ENCODE data around the gene TSC1. TPM values are rescaled to one million over a fixed set of nuclear protein-coding genes. Genes with fewer than 3 reads are reported as not detected.

Gene TSC1
- total RNA-seq, 1 experiment from 2014 or later = 59.2 TPM

GRCh38 chr9:132914924-132915323 is 29.5 kb downstream of the TSC1 start:
- no peaks in the 10 kb centered on the region for H3K4me1 ChIP-seq (ENCODE audit: low read length)
- H3K36me3 ChIP-seq (ENCODE audit: insufficient read depth, low read length) = peaks cover 38% of the 10 kb centered on the region
- no peaks in the 10 kb centered on the region for H3K9me2 ChIP-seq (replicated peaks; ENCODE audit: insufficient read depth, low read length)
- no peak overlapping the region for H3K4me3 ChIP-seq (ENCODE audit: low read length)
- H2AFZ ChIP-seq (ENCODE audit: low read length) = no peak overlapping the region
- no peak overlapping the region for H3K9ac ChIP-seq (ENCODE audit: low read length)
- no peaks in the 10 kb centered on the region for H3K9me3 ChIP-seq (ENCODE audit: low read length)
- H3K4me2 ChIP-seq (ENCODE audit: low read depth, low read length, poor library complexity, severe bottlenecking) = no peak overlapping the region
- no peaks in the 10 kb centered on the region for H3K27me3 ChIP-seq (ENCODE audit: low read length)
- H4K20me1 ChIP-seq (ENCODE audit: insufficient read depth, low read depth, low read length) = no peaks in the 10 kb centered on the region
- no peak overlapping the region for H3K27ac ChIP-seq (ENCODE audit: low read length)
- H3K79me2 ChIP-seq (ENCODE audit: low read length) = no peaks in the 10 kb centered on the region
- no peak for DNase-seq

GRCh38 chr9:132912131-132912530 is 32.3 kb downstream of the TSC1 start:
- Histone ChIP-seq H3K4me1 (ENCODE audit: low read length) (no peaks in the 10 kb centered on the region), H3K79me2 (ENCODE audit: low read length) (no peaks in the 10 kb centered on the region)
- no peak for DNase-seq

GRCh38 chr9:132910376-132910775 is 34.0 kb downstream of the TSC1 start:
- no peaks in the 10 kb centered on the region for H4K20me1 ChIP-seq (ENCODE audit: insufficient read depth, low read depth, low read length)
- DNase-seq = no peak
- no peaks in the 10 kb centered on the region for H3K27me3 ChIP-seq (ENCODE audit: low read length)
- no peak overlapping the region for H3K9ac ChIP-seq (ENCODE audit: low read length)
- no peaks in the 10 kb centered on the region for H3K4me1 ChIP-seq (ENCODE audit: low read length)
- no peaks in the 10 kb centered on the region for H3K79me2 ChIP-seq (ENCODE audit: low read length)
- H3K4me2 ChIP-seq (ENCODE audit: low read depth, low read length, poor library complexity, severe bottlenecking) = no peak overlapping the region
- H3K9me2 ChIP-seq (replicated peaks; ENCODE audit: insufficient read depth, low read length) = no peaks in the 10 kb centered on the region
- H3K36me3 ChIP-seq (ENCODE audit: insufficient read depth, low read length) = peaks cover 16% of the 10 kb centered on the region; the same call in 1 of the 2 replicates
- no peak overlapping the region for H2AFZ ChIP-seq (ENCODE audit: low read length)
- H3K9me3 ChIP-seq (ENCODE audit: low read length) = no peaks in the 10 kb centered on the region
- no peak overlapping the region for H3K27ac ChIP-seq (ENCODE audit: low read length)
- no peak overlapping the region for H3K4me3 ChIP-seq (ENCODE audit: low read length)

More at GRCh38 chr9:132912131-132912530, 32.3 kb downstream of the TSC1 start:
- H3K9me3 ChIP-seq (ENCODE audit: low read length) = no peaks in the 10 kb centered on the region
- H3K9me2 ChIP-seq (replicated peaks; ENCODE audit: insufficient read depth, low read length) = no peaks in the 10 kb centered on the region
- H4K20me1 ChIP-seq (ENCODE audit: insufficient read depth, low read depth, low read length) = no peaks in the 10 kb centered on the region
- no peak overlapping the region for H3K27ac ChIP-seq (ENCODE audit: low read length)
- no peaks in the 10 kb centered on the region for H3K27me3 ChIP-seq (ENCODE audit: low read length)
- H2AFZ ChIP-seq (ENCODE audit: low read length) = no peak overlapping the region
- no peak overlapping the region for H3K9ac ChIP-seq (ENCODE audit: low read length)
- no peak overlapping the region for H3K4me2 ChIP-seq (ENCODE audit: low read depth, low read length, poor library complexity, severe bottlenecking)
- no peak overlapping the region for H3K4me3 ChIP-seq (ENCODE audit: low read length)
- H3K36me3 ChIP-seq (ENCODE audit: insufficient read depth, low read length) = peaks cover 28% of the 10 kb centered on the region; the same call in 1 of the 2 replicates

- H3K27me3 ChIP-seq (ENCODE audit: low read length) = no peaks in the 10 kb centered on the region
- H4K20me1 ChIP-seq (ENCODE audit: insufficient read depth, low read depth, low read length) = no peaks in the 10 kb centered on the region
- H2AFZ ChIP-seq (ENCODE audit: low read length) = no peak overlapping the region
- no peak overlapping the region for H3K4me3 ChIP-seq (ENCODE audit: low read length)
- peaks cover 15% of the 10 kb centered on the region; the same call in 1 of the 2 replicates for H3K36me3 ChIP-seq (ENCODE audit: insufficient read depth, low read length)
- H3K4me2 ChIP-seq (ENCODE audit: low read depth, low read length, poor library complexity, severe bottlenecking) = no peak overlapping the region
- no peak for DNase-seq
- H3K9ac ChIP-seq (ENCODE audit: low read length) = no peak overlapping the region
- no peak overlapping the region for H3K27ac ChIP-seq (ENCODE audit: low read length)
- H3K79me2 ChIP-seq (ENCODE audit: low read length) = no peaks in the 10 kb centered on the region
- H3K4me1 ChIP-seq (ENCODE audit: low read length) = no peaks in the 10 kb centered on the region
- H3K9me2 ChIP-seq (replicated peaks; ENCODE audit: insufficient read depth, low read length) = no peaks in the 10 kb centered on the region
- no peaks in the 10 kb centered on the region for H3K9me3 ChIP-seq (ENCODE audit: low read length)
Measured at GRCh38 chr9:132909311-132909710, 35.1 kb downstream of the TSC1 start.

GRCh38 chr9:132908635-132909034 is 35.8 kb downstream of the TSC1 start:
- H3K9me2 ChIP-seq (replicated peaks; ENCODE audit: insufficient read depth, low read length) = no peaks in the 10 kb centered on the region
- peaks cover 15% of the 10 kb centered on the region; the same call in 1 of the 2 replicates for H3K36me3 ChIP-seq (ENCODE audit: insufficient read depth, low read length)

GRCh38 chr9:132905726-132906125 is 38.7 kb downstream of the TSC1 start:
- peaks cover 12% of the 10 kb centered on the region for H3K4me1 ChIP-seq (ENCODE audit: low read length)
- H4K20me1 ChIP-seq (ENCODE audit: insufficient read depth, low read depth, low read length) = no peaks in the 10 kb centered on the region
- H3K79me2 ChIP-seq (ENCODE audit: low read length) = no peaks in the 10 kb centered on the region
- no peaks in the 10 kb centered on the region for H3K9me2 ChIP-seq (replicated peaks; ENCODE audit: insufficient read depth, low read length)
- H3K27ac ChIP-seq (ENCODE audit: low read length) = no peak overlapping the region
- no peak overlapping the region for H3K4me3 ChIP-seq (ENCODE audit: low read length)
- H3K27me3 ChIP-seq (ENCODE audit: low read length) = no peaks in the 10 kb centered on the region
- DNase-seq = no peak
- peaks cover 14% of the 10 kb centered on the region for H3K36me3 ChIP-seq (ENCODE audit: insufficient read depth, low read length)
- H3K9me3 ChIP-seq (ENCODE audit: low read length) = no peaks in the 10 kb centered on the region
- no peak overlapping the region for H3K4me2 ChIP-seq (ENCODE audit: low read depth, low read length, poor library complexity, severe bottlenecking)
- H3K9ac ChIP-seq (ENCODE audit: low read length) = no peak overlapping the region
- H2AFZ ChIP-seq (ENCODE audit: low read length) = no peak overlapping the region

More at GRCh38 chr9:132908635-132909034, 35.8 kb downstream of the TSC1 start:
- Histone ChIP-seq H2AFZ (ENCODE audit: low read length) (no peak overlapping the region), H3K9ac (ENCODE audit: low read length) (no peak overlapping the region), H3K9me3 (ENCODE audit: low read length) (no peaks in the 10 kb centered on the region), H3K27ac (ENCODE audit: low read length) (no peak overlapping the region), H4K20me1 (ENCODE audit: insufficient read depth, low read depth, low read length) (no peaks in the 10 kb centered on the region), H3K27me3 (ENCODE audit: low read length) (no peaks in the 10 kb centered on the region), H3K79me2 (ENCODE audit: low read length) (no peaks in the 10 kb centered on the region), H3K4me2 (ENCODE audit: low read depth, low read length, poor library complexity, severe bottlenecking) (no peak overlapping the region), H3K4me1 (ENCODE audit: low read length) (no peaks in the 10 kb centered on the region), H3K4me3 (ENCODE audit: low read length) (no peak overlapping the region)
- no peak for DNase-seq

GRCh38 chr9:132903574-132904492 is 40.6 kb downstream of the TSC1 start:
- Histone ChIP-seq H4K20me1 (ENCODE audit: insufficient read depth, low read depth, low read length) (no peaks in the 10 kb centered on the region), H3K4me1 (ENCODE audit: low read length) (peaks cover 12% of the 10 kb centered on the region), H3K4me2 (ENCODE audit: low read depth, low read length, poor library complexity, severe bottlenecking) (no peak overlapping the region), H3K27me3 (ENCODE audit: low read length) (no peaks in the 10 kb centered on the region), H3K9me2 (replicated peaks; ENCODE audit: insufficient read depth, low read length) (no peaks in the 10 kb centered on the region), H3K36me3 (ENCODE audit: insufficient read depth, low read length) (peaks cover 15% of the 10 kb centered on the region), H3K79me2 (ENCODE audit: low read length) (no peaks in the 10 kb centered on the region), H3K9ac (ENCODE audit: low read length) (no peak overlapping the region), H3K4me3 (ENCODE audit: low read length) (no peak overlapping the region), H3K9me3 (ENCODE audit: low read length) (no peaks in the 10 kb centered on the region), H3K27ac (ENCODE audit: low read length) (no peak overlapping the region), H2AFZ (ENCODE audit: low read length) (no peak overlapping the region)
- DNase-seq = no peak

- no peaks in the 10 kb centered on the region for H3K27me3 ChIP-seq (ENCODE audit: low read length)
- no peaks in the 10 kb centered on the region for H3K9me3 ChIP-seq (ENCODE audit: low read length)
- no peak overlapping the region for H3K4me2 ChIP-seq (ENCODE audit: low read depth, low read length, poor library complexity, severe bottlenecking)
- no peak overlapping the region for H3K9ac ChIP-seq (ENCODE audit: low read length)
- no peaks in the 10 kb centered on the region for H3K79me2 ChIP-seq (ENCODE audit: low read length)
- H2AFZ ChIP-seq (ENCODE audit: low read length) = no peak overlapping the region
- H3K27ac ChIP-seq (ENCODE audit: low read length) = peak overlapping the region; percentile 18
- H3K4me1 ChIP-seq (ENCODE audit: low read length) = peaks cover 12% of the 10 kb centered on the region
- H3K9me2 ChIP-seq (replicated peaks; ENCODE audit: insufficient read depth, low read length) = no peaks in the 10 kb centered on the region
- peak; percentile 94 for DNase-seq
- peaks cover 16% of the 10 kb centered on the region for H3K36me3 ChIP-seq (ENCODE audit: insufficient read depth, low read length)
- H4K20me1 ChIP-seq (ENCODE audit: insufficient read depth, low read depth, low read length) = no peaks in the 10 kb centered on the region
- no peak overlapping the region for H3K4me3 ChIP-seq (ENCODE audit: low read length)
Measured at GRCh38 chr9:132901858-132902831, 42.3 kb downstream of the TSC1 start.

All from Karpas-422 (cell line).